DMS53 treated with DMSO at 0.1 percent for 48 hours (cell line): ENCODE measurements around the gene LRRC45.

Experiments
- DNase-seq: peaks from one replicate; lab custom pipeline; 2025; ENCODE audit not compliant: unreplicated experiment; lab: John Stamatoyannopoulos, UW

Gene LRRC45

DNA sequence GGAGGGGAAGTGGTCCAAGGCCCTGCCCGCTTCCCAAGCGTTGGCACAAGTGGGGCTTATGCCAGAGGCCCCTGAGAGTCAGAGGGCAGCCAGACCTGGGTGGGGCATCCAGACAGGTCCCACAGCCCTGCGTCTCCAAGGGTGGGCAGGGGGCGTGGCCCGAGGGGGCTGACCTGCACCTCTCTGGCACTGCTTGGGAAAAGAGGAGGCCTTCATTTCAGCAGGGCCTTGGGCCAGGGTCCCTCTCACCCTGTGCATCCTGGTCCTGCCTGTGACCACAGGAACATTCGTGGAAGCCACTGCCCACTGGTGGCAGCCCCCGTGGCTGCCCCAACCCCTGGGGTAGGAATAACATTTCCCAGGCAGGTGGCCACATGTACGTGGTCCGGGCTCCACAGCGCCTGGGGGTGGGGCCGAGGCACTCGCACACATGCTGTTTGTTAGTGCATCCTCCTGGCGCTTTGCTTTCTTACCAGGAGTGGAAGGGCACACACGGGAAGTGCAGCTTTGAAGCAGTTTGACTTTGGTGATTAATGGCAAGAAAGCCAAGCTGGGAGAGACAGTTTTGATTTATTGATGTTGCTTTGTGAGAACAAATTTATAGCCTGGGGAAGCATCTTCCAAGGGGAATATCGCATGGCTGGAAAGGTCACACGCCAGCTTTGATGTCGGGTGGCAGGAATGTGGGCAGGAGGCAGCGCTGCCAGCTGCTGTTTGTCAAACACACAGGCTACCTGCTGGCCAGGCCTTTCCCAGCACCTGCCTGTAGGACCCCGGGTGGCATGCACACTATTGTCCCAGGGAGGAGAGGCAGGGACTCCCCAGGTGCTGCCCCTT, 4.7 kb upstream of the LRRC45 start:
- peak; percentile 42 for DNase-seq

GRCh38 chr17:82018989-82019689, 4.0 kb upstream of the LRRC45 start:
- no peak for DNase-seq

- DNase-seq, result peak; percentile 39
Observed at GRCh38 chr17:82019690-82020571, 3.2 kb upstream of the LRRC45 start.

- no peak for DNase-seq
Observed at GRCh38 chr17:82020572-82021106, 2.5 kb upstream of the LRRC45 start.

GRCh38 chr17:82021107-82021899, 1.8 kb upstream of the LRRC45 start:
- DNase-seq, result peak; percentile 88

GRCh38 chr17:82021900-82022309, 1.2 kb upstream of the LRRC45 start:
- no peak for DNase-seq

DNA sequence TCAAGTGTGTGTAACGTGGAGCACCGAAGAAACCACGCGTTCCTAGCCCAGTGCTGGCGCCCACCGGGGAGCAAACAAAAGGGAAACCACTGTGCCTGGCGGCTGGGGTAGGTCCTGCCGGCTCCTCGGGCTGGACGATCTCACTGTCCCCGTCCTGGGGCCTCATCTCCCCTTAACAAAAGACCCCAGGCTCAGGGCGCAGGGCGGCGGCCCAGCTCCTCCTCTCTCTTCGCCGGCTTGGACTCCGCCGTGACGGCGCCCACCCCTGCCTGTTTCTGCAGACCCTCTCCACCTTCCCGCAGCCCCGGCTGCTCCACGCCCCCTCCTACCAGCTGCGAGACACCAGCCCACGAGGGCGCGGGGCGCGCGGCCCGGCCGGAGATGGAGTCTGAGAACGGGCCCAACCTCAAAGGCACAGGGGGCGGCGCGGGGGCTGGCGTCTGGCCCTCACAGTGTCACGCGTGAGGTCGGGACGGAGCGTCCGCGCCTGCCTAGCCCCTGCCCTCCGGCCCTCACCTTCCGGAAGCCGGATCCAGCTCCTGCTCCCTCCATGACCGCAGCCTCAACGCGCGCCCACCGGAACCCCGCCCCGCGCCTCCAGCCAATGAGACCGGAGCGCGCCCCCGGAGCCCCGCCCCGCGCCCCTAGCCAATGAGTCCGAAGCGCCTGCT, 660 bp upstream of the LRRC45 start, which contains the start of gene CENPX:
Gene CENPX, minus strand, starts transcription at position 569 of the 671 bp plus-strand sequence. Its CDS starts 17 bp downstream, at position 552.
- peak; percentile 34 for DNase-seq

GRCh38 chr17:82023447-82024241, 539 bp downstream of the LRRC45 start:
- DNase-seq, result peak; percentile 48

DNA sequence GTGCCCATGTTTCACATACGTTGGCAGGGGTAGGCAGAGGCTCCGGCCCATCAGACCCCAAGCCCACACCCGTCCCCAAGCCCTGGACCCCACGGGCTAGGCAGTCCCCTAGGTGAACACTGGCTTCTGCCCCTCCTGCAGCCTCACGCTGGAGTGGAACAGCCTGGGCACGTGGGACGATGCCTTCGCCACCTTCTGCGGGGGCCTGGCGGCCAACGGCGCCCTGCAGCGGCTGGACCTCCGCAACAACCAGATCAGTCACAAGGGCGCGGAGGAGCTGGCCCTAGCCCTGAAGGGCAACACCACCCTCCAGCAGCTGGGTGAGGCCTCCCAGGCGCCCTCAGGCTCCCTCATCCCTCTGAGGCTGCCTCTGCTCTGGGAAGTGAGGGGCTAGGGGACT, 1.8 kb downstream of the LRRC45 start:
- DNase-seq, result no peak

- no peak for DNase-seq
Observed at GRCh38 chr17:82025401-82026107, 2.4 kb downstream of the LRRC45 start.

DNA sequence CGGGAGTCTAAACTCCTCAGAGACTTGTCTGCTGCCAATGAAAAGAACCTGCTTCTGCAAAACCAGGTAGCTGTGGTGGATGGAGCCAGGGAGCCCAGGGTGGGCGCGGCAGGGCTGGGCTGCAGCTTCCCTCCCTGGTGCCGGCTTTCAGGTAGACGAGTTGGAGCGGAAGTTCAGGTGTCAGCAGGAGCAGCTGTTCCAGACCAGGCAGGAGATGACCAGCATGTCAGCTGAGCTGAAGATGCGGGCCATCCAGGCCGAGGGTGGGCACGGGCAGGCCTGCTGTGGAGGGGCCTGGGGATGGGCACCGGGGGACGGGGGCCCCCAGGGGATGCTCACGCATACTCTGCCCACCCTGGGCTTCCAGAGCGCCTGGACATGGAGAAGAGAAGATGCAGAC, 5.1 kb downstream of the LRRC45 start:
- no peak for DNase-seq

GRCh38 chr17:82028966-82029365, 5.9 kb downstream of the LRRC45 start:
- no peak for DNase-seq

- DNase-seq, result no peak
Observed at GRCh38 chr17:82029391-82029790, 6.3 kb downstream of the LRRC45 start.

- DNase-seq, result no peak
Observed at GRCh38 chr17:82029990-82030469, 6.9 kb downstream of the LRRC45 start.

DNA sequence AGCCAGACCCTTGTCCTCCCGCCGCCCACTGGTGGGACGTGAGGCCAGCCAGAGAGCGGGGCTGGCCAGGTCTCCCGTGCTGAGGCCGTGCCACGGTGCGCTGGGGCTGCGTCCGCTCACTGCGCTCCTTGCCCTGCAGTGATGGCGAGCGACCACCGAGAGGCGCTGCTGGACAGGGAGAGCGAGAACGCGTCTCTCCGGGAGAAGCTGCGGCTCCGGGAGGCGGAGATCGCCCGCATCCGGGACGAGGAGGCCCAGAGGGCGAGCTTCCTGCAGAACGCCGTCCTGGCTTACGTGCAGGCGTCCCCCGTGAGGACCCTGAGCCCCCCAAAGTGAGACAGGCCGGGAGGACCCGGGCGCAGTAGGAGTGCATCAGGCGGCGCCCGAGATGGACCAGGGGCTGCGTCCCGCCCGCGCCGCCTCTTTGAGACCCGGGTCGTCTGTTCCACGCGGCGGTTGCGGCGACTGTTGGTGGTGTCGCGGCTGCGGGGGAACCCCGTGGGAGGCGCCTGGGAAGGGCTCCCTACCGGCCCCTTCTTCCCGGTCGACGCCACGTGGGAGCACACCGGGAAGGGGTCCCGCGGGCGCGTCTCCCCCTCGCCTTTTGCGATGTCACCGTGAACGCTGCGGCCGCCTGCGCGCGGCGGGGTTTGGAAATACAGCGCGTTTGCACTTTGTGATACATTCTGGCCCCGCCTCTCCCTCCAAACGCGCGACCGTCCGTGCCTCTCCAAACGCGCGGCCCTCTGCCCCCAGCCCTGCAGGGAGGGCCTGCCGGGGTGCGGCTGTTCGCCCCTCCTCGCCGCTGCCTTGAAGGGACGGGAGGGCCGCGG, 7.6 kb downstream of the LRRC45 start:
- DNase-seq, result peak; percentile 82

- peak; percentile 68 for DNase-seq
Observed at GRCh38 chr17:82031303-82031884, 8.3 kb downstream of the LRRC45 start, which contains the start of gene RAC3. Gene RAC3 (plus strand): TSS chr17:82031678. CDS start chr17:82031762, 84 bp downstream.
